CD4-positive, alpha-beta memory T cell (primary cell): ENCODE measurements around the gene THAP10. TPM values are rescaled to one million over a fixed set of nuclear protein-coding genes. Genes with fewer than 3 reads are reported as not detected.
"Not testable (repeated sequence)": the region's sequence is repeated elsewhere in the genome, so short reads cannot be mapped to it uniquely, and the experiment has no call there.

Source experiments
- CTCF ChIA-PET: fragments of 350-600 bp; sonication (Branson Sonifier 250); formaldehyde crosslinking; loops from one replicate; lab custom pipeline; 2021; ENCODE audit warnings: inconsistent platforms; ENCODE audit not compliant: partially characterized antibody; lab: Charles Lee
- POLR2A ChIA-PET: fragments of 350-600 bp; sonication (Branson Sonifier 250); formaldehyde crosslinking; loops from one replicate; lab custom pipeline; 2021; ENCODE audit not compliant: partially characterized antibody; lab: Charles Lee
- DNase-seq, 5 donors: peaks; one replicate each; pipeline versions ENCODE4 v3.0.0 to v3.0.0-alpha.2; 2020 to 2022; ENCODE audit warnings: mixed read lengths in 1 of 5
- H3K27ac ChIP-seq: one replicate; pipeline ENCODE4 v1.7.0; 2013; ENCODE audit warnings: low read depth, low read length
- H3K27me3 ChIP-seq: 2 replicates; pipeline ENCODE4 v1.7.0; 2013; ENCODE audit warnings: mild to moderate bottlenecking, low read length, moderate library complexity; ENCODE audit not compliant: insufficient read depth
- H3K36me3 ChIP-seq: 2 replicates; pipeline ENCODE4 v1.7.0; 2013; ENCODE audit warnings: mild to moderate bottlenecking, low read length, moderate library complexity; ENCODE audit not compliant: insufficient read depth
- H3K4me1 ChIP-seq: 2 replicates; pipeline ENCODE4 v1.7.0; 2013; ENCODE audit warnings: mild to moderate bottlenecking, low read length, moderate library complexity; ENCODE audit not compliant: insufficient read depth
- H3K4me3 ChIP-seq, 2 donors: one replicate each; pipeline ENCODE4 v1.7.0; 2013; ENCODE audit warnings: low read length in 2 of 2, mild to moderate bottlenecking in 1 of 2
- H3K9me3 ChIP-seq, 2 donors: one replicate each; pipeline ENCODE4 v1.7.0; 2013; ENCODE audit warnings: low read length in 2 of 2, control low read depth in 1 of 2; ENCODE audit not compliant: control insufficient read depth in 1 of 2
- H3K27ac Mint-ChIP-seq, 7 donors: one replicate each; pipeline ENCODE4 v1.8.0; 2020 to 2021; ENCODE audit warnings: mixed read lengths in 7 of 7, mild to moderate bottlenecking in 6 of 7, inconsistent platforms in 3 of 7, moderate library complexity in 3 of 7
- H3K27me3 Mint-ChIP-seq, 2 donors: one replicate each; pipeline ENCODE4 v1.8.0; 2020 to 2021; ENCODE audit warnings: mixed read lengths in 2 of 2
- H3K36me3 Mint-ChIP-seq, 2 donors: one replicate each; pipeline ENCODE4 v1.8.0; 2020 to 2021; ENCODE audit warnings: mixed read lengths in 2 of 2, inconsistent platforms in 1 of 2, mild to moderate bottlenecking in 1 of 2
- H3K4me1 Mint-ChIP-seq, 4 donors: one replicate each; pipeline ENCODE4 v1.8.0; 2020 to 2021; ENCODE audit warnings: mixed read lengths in 4 of 4, mild to moderate bottlenecking in 1 of 4
- H3K4me3 Mint-ChIP-seq, 8 donors: one replicate each; pipeline ENCODE4 v1.8.0; 2020 to 2021; ENCODE audit warnings: mixed read lengths in 8 of 8, mild to moderate bottlenecking in 7 of 8, moderate library complexity in 6 of 8, inconsistent platforms in 3 of 8
- H3K9me3 Mint-ChIP-seq, 8 donors: one replicate each; pipeline ENCODE4 v1.8.0; 2020 to 2021; ENCODE audit warnings: mixed read lengths in 8 of 8, mild to moderate bottlenecking in 5 of 8, inconsistent platforms in 3 of 8, moderate library complexity in 1 of 8
- intact Hi-C: fragments of 100-400 bp; cut with micrococcal nuclease; formaldehyde crosslinking; loops from one replicate; pipeline ENCODE4 v1.15.1; 2023
- polyA plus RNA-seq, 2 donors: library from polyadenylated mRNA; unstranded; fragments of 300-500 nt; fragmentation: Illumina TruSeq; gene quantifications; one replicate each; pipeline ENCODE4 v1.2.3, GENCODE V29; 2021
- total RNA-seq, 2 experiments: library from RNA; stranded (reverse); gene quantifications; one replicate each; pipeline ENCODE4 v1.2.3, GENCODE V29; 2021

THAP10 gene
- total and polyA plus RNA-seq, 4 experiments from 2014 or later: 0.12 to 0.41 (median 0.34) TPM

DNA sequence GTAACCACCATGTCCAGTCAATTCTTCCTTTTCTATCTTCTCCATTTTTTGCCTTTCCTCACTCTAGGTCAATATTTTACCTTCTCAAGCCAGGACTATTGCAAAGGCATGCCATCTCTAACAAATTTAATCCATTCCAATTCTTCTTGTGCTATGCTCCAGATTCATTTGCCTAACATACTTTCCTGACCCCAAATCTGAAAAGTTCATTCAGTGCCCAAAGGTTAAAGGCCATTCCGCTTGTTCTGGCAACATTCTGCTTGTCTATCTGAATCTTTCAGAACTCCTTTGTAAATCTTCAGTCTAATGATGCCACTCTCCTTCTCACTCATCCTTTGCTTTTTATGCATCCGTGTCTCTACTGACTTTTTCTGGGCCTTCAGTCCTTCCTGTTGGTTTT lies 15.6 kb downstream of the THAP10 start:
- Mint-ChIP-seq H3K27me3 (peaks cover 19 to 22% of the 10 kb centered on the region in 2 donors), H3K36me3 (no peaks in the 10 kb centered on the region)

DNA sequence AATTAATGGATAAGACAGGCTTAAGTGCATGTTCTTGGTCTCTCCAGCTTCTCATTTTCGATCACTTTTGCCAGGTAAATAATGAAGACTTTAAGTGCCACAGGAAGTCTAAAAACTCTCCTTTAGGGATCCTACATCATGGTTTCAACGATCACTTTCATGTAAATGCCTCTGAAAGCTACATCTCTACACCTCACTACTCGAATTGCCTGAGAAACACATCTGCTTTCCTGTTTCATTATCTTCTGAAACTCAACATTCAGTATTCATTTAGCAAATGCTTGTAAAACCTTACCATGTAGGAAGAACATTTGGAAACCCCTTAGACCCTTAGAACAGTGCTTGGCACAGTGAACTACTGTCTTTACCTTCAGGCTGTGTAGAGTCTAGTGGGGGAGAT lies 16.2 kb downstream of the THAP10 start:
- Histone ChIP-seq H3K4me3 (no peak overlapping the region), H3K36me3 (no peaks in the 10 kb centered on the region), H3K27ac (no peak overlapping the region), H3K9me3 (no peaks in the 10 kb centered on the region), H3K27me3 (no peaks in the 10 kb centered on the region), H3K4me1 (no peaks in the 10 kb centered on the region)
- POLR2A ChIA-PET: no interaction called here
- intact Hi-C loops: no loop called here
- Mint-ChIP-seq H3K27me3 (peaks cover 19 to 22% of the 10 kb centered on the region in 2 donors), H3K27ac (no peak overlapping the region), H3K4me1 (no peaks in the 10 kb centered on the region), H3K36me3 (no peaks in the 10 kb centered on the region), H3K4me3 (no peak overlapping the region), H3K9me3 (peaks cover 0 to 5% (median under 1%) of the 10 kb centered on the region in 8 donors)
- CTCF ChIA-PET: no interaction called here
- no peak for DNase-seq

More for the DNA sequence above, 15.6 kb downstream of the THAP10 start:
- Histone ChIP-seq H3K27ac (no peak overlapping the region), H3K9me3 (no peaks in the 10 kb centered on the region), H3K4me3 (no peak overlapping the region), H3K27me3 (no peaks in the 10 kb centered on the region), H3K36me3 (no peaks in the 10 kb centered on the region), H3K4me1 (no peaks in the 10 kb centered on the region)
- Mint-ChIP-seq H3K4me3 (no peak overlapping the region), H3K4me1 (no peaks in the 10 kb centered on the region), H3K9me3 (peaks cover 0 to 5% (median under 1%) of the 10 kb centered on the region in 8 donors), H3K27ac (no peak overlapping the region)
- CTCF ChIA-PET: no interaction called here
- intact Hi-C loops: no loop called here
- no peak for DNase-seq
- POLR2A ChIA-PET: no interaction called here

DNA sequence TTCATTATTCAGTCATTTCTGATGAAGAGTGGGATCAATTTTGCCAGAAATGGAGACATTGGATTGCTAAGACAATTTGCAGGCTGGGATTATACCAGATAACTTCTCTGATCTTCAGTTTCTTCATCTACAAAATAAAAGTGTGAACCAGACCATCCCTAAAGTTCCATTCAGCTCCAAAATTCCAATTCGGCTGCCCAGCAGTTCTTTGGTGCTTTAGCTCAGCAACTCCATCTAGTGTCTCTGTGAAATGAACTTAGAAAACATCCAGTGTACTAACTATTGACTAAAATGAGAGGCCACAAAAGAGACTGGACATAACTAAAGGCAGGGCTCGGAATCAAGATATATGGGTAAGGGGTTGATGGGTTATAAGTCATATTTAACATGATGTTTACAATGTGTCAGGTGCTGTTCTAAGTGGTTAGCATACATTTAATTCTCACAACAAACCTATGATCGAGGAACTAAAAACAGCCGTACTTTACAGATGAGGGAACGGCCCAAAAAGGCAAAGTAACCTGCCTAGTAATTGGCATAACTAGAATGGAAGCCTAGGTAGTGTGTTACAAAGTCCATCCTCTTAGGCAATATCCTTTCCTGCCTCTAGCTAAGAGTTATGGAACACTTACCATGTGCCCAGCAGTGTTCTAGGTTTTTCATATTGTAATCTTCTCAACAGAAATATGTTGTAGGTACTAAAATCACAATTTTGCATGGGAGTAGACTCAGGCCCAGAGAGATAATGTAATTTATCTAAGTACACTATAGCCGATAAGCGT lies 17.0 kb downstream of the THAP10 start:
- H3K4me3 Mint-ChIP-seq: no peak overlapping the region
- peaks cover 19 to 23% of the 10 kb centered on the region in 2 donors for H3K27me3 Mint-ChIP-seq
- no peak for DNase-seq
- intact Hi-C loops: no loop called here
- no peaks in the 10 kb centered on the region for H3K36me3 Mint-ChIP-seq
- ChIA-PET CTCF (no interaction called here), POLR2A (no interaction called here)
- Histone ChIP-seq H3K36me3 (no peaks in the 10 kb centered on the region), H3K9me3 (no peaks in the 10 kb centered on the region), H3K27ac (no peak overlapping the region), H3K4me3 (no peak overlapping the region), H3K27me3 (no peaks in the 10 kb centered on the region), H3K4me1 (no peaks in the 10 kb centered on the region)
- no peak overlapping the region for H3K27ac Mint-ChIP-seq
- no peaks in the 10 kb centered on the region for H3K4me1 Mint-ChIP-seq
- peaks cover 0 to 5% (median under 1%) of the 10 kb centered on the region in 8 donors for H3K9me3 Mint-ChIP-seq

DNA sequence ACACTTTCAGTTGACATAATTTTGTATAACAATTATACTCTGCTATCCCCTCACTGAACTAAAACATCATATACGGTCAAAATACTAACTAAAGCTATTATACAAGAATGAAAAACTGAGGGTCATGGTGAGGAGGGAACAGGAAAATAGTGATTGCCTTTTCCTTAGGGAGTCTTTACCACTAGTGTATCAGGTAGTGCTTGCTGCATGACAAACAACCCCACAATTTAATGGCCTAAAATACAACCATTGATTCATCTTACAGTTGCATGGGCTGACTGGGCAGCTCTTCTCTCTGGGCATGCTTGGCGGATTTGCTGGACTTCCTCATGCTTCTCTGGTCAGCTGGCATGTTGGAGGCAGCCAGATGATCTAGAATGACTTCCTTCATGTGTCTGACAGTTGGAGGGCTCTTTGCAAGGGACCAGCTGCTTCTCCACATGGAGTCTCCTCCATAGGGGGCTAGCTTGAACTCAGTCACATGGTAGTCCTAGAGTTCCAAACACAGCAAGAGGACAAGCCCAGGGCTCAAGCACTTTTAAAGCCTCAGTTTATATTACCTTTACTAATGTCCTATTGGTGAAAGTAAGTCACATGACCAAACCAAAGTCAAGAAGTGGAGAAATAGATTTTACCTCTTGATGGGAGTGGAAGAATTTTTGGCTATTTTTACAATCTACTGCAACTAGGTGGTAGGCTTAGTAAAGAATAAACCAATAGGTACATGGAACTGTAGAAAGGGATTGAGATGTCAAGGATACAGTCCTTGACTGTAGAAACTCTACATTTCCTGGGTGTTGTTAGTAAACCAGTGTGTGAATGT lies 18.8 kb downstream of the THAP10 start:
- H3K4me1 Mint-ChIP-seq: no peaks in the 10 kb centered on the region
- Histone ChIP-seq H3K27me3 (no peaks in the 10 kb centered on the region), H3K36me3 (no peaks in the 10 kb centered on the region), H3K9me3 (no peaks in the 10 kb centered on the region), H3K4me3 (no peak overlapping the region), H3K4me1 (no peaks in the 10 kb centered on the region), H3K27ac (no peak overlapping the region)
- H3K4me3 Mint-ChIP-seq: no peak overlapping the region
- H3K27ac Mint-ChIP-seq: no peak overlapping the region
- no peaks in the 10 kb centered on the region for H3K36me3 Mint-ChIP-seq
- ChIA-PET POLR2A (no interaction called here), CTCF (no interaction called here)
- intact Hi-C loops: no loop called here
- peaks cover 0 to 5% (median under 1%) of the 10 kb centered on the region in 8 donors for H3K9me3 Mint-ChIP-seq
- peaks cover 16 to 20% of the 10 kb centered on the region in 2 donors for H3K27me3 Mint-ChIP-seq
- DNase-seq: no peak

DNA sequence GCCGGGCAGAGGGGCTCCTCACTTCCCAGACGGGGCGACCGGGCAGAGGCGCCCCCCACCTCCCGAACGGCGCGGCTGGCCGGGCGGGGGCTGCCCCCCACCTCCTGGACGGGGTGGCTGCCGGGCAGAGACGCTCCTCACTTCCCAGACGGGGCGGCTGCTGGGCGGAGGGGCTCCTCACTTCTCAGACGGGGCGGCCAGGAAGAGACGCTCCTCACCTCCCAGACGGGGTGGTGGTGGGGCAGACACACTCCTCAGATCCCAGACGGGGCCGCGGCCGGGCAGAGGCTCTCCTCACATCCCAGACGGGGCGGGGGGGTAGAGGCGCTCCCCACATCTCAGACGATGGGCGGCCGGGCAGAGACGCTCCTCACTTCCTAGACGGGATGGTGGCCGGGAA lies 20.7 kb downstream of the THAP10 start:
- intact Hi-C loops, H3K4me3 Mint-ChIP-seq, H3K36me3 Mint-ChIP-seq, CTCF ChIA-PET, H3K4me3 ChIP-seq, H3K27ac ChIP-seq, H3K27me3 ChIP-seq, POLR2A ChIA-PET, H3K9me3 Mint-ChIP-seq, H3K27ac Mint-ChIP-seq, H3K9me3 ChIP-seq, H3K4me1 ChIP-seq, DNase-seq, H3K4me1 Mint-ChIP-seq, H3K36me3 ChIP-seq: not testable (repeated sequence)
- peaks cover 13 to 15% of the 10 kb centered on the region in 2 donors for H3K27me3 Mint-ChIP-seq

DNA sequence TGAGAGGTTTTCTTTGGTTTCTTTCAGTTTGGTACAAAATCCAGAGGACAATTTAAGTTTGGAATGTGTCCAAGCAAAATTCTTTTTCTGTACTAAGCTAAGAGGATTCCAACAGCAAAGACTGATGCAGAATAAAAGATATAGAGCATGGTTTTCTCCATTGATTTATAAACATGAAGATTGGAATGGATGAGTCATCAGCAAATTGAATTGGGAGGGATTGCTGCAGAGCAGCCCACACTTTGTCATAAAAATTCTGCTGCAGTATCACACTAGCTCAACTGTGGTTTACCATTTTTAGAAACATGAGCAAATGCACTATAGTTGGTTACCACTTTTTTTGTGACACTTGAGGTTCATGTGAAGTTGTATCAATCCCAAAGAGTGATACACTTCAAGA lies 22.2 kb downstream of the THAP10 start:
- no peaks in the 10 kb centered on the region for H3K27me3 ChIP-seq
- DNase-seq: no peak
- no peaks in the 10 kb centered on the region for H3K9me3 ChIP-seq
- Mint-ChIP-seq H3K9me3 (peaks cover 0 to 5% (median under 1%) of the 10 kb centered on the region in 8 donors), H3K4me3 (no peak overlapping the region), H3K4me1 (no peaks in the 10 kb centered on the region), H3K27ac (peak overlapping the region in 1 of 7 donors; percentile 57), H3K36me3 (no peaks in the 10 kb centered on the region), H3K27me3 (peaks cover 13% of the 10 kb centered on the region in 2 donors)
- no peaks in the 10 kb centered on the region for H3K4me1 ChIP-seq
- POLR2A ChIA-PET: no interaction called here
- CTCF ChIA-PET: no interaction called here
- H3K4me3 ChIP-seq: no peak overlapping the region
- no peak overlapping the region for H3K27ac ChIP-seq
- intact Hi-C loops: no loop called here
- no peaks in the 10 kb centered on the region for H3K36me3 ChIP-seq

DNA sequence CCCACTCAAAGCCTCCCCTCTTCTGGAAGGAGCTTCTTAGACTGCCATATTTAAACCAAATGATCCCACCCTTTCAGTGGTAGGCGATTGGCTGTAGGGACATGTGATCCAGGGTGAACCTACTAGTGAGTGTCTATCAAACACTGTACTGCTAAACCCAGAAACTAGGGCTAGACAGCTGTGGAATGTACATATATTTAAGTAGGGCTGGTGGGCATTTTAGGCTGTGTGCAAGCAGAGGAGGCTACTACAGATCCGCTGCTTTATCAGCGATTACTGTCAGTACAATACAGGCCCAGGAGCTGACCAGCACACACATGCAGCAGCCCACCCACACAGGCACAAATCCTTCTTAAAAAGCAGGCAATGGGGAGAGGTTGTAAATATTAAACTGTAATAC lies 22.9 kb downstream of the THAP10 start:
- CTCF ChIA-PET: no interaction called here
- intact Hi-C loops: no loop called here
- POLR2A ChIA-PET: no interaction called here
- no peak overlapping the region for H3K4me3 Mint-ChIP-seq
- no peaks in the 10 kb centered on the region for H3K4me1 ChIP-seq
- H3K36me3 ChIP-seq: no peaks in the 10 kb centered on the region
- H3K9me3 ChIP-seq: no peaks in the 10 kb centered on the region
- DNase-seq: no peak
- H3K9me3 Mint-ChIP-seq: peaks cover 0 to 5% (median under 1%) of the 10 kb centered on the region in 8 donors
- peaks cover 13% of the 10 kb centered on the region in 2 donors for H3K27me3 Mint-ChIP-seq
- H3K4me3 ChIP-seq: no peak overlapping the region
- no peak overlapping the region for H3K27ac Mint-ChIP-seq
- no peaks in the 10 kb centered on the region for H3K36me3 Mint-ChIP-seq
- H3K27me3 ChIP-seq: no peaks in the 10 kb centered on the region
- no peaks in the 10 kb centered on the region for H3K4me1 Mint-ChIP-seq
- H3K27ac ChIP-seq: no peak overlapping the region
